H1 (cell line): ENCODE data around the gene RALGDS. TPM values are rescaled to one million over a fixed set of nuclear protein-coding genes. Genes with fewer than 3 reads are reported as not detected.

ENCODE experiments used
- CHD2 ChIP-seq: IDR thresholded peaks from 2 replicates; pipeline ENCODE4 v1.6.1; 2012; ENCODE audit warnings: low read length, improper control_type of control experiment
- GTF2F1 ChIP-seq: IDR thresholded peaks from 2 replicates; pipeline ENCODE4 v1.6.1; 2012; ENCODE audit warnings: low read depth, low read length, improper control_type of control experiment, borderline replicate concordance
- HDAC6 ChIP-seq: IDR thresholded peaks from one replicate; pipeline ENCODE4 v1.7.1; 2012; ENCODE audit warnings: low read depth, mild to moderate bottlenecking, inconsistent platforms, low read length, moderate library complexity
- polyA plus RNA-seq, 7 experiments: library from polyadenylated mRNA; depleted of rRNA in 3 of 7; stranded (reverse) in 5 of 7; unstranded in 2 of 7; fragments of >200 nt in 5 of 7; fragments of 200-250 nt in 2 of 7; gene quantifications; 1 replicate in 5 of 7; 2 replicates in 1 of 7; 4 replicates in 1 of 7; pipeline versions ENCODE4 v1.2.1 to v1.2.3, GENCODE V29; 2011 to 2013; ENCODE audit warnings: missing spikeins in 2 of 7, mixed read lengths in 2 of 7
- total RNA-seq: library from RNA; stranded (reverse); fragmentation: NEBNext Ultra II Directional; extraction: Animal tissue kit (Norgen Biotek cat#: 25700); gene quantifications from 2 replicates; pipeline ENCODE4 v1.2.1, GENCODE V29; 2021
- TF ChIP-seq, protein P1 (sequence below): IDR thresholded peaks from 2 replicates; pipeline ENCODE4 v1.6.1; 2012; ENCODE audit warnings: inconsistent platforms

Gene RALGDS
- total and polyA plus RNA-seq, 2 of the 8 experiments (the other 6 are each of a cell fraction or from before 2014, with no cell fraction given) = 14.5 to 25.5 TPM

DNA sequence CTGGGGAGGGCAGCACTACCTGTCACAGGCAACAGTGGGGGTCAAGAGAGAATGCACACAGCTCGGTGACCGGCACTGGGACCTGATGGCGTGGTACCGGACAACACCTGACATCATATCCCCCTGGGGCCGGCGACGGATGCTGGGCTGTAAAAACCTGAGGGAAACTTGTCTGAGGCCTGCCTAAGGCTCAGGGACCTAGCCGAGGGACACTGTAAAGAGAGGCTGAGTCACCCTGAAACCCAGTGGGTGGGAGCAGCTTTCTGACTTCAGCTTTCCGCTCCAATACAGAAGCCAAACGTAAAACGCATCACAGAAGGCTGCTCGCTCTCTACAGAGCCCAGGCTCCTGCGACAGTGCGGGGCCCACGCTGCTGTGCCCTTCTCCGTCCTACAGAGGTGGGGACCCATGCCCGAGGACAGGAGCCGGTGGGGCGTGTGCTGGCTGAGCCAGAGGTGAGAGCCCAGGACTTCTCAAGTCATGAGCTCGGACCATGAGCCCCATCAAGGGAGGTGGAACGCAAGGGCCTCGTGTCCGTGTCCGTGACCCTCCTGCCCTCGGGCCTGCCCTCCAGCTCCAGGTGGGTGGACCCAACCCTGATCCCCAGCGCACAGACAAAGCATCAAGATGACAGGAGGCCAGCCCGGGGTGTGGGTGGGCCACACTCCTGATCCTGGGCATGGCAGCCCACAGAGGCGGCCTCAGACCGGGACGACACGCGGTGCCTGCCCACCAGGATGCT lies 5.3 kb downstream of the RALGDS start (continued):
- TF ChIP-seq, protein P1, sequence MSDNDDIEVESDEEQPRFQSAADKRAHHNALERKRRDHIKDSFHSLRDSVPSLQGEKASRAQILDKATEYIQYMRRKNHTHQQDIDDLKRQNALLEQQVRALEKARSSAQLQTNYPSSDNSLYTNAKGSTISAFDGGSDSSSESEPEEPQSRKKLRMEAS = no peak
- TF ChIP-seq GTF2F1 (no peak), HDAC6 (no peak), CHD2 (no peak)
